ENCODE results near the gene RGS12. TPM values are rescaled to one million over a fixed set of nuclear protein-coding genes. Genes with fewer than 3 reads are reported as not detected.

RGS12 gene
- polyA plus RNA-seq, 2 of the 4 experiments (the other 2 are of a cell fraction), result 7.4 to 8.9 TPM

GRCh38 chr4:3311095-3311372, 18.2 kb downstream of the RGS12 start (continued):
- TF ChIP-seq TP53 (CRISPR knock-in tag; IDR thresholded peaks at IDR 0.05) (no peak), RAD21 (conservative IDR thresholded peaks at IDR 0.05 in 1 of 2, IDR thresholded peaks at IDR 0.05 in 1 of 2) (no peak), JUN (IDR thresholded peaks at IDR 0.05) (no peak), FOSL2 (IDR thresholded peaks at IDR 0.05) (no peak), FOSL2 (CRISPR knock-in tag; IDR thresholded peaks at IDR 0.05) (no peak), BCL3 (IDR thresholded peaks at IDR 0.05) (no peak)

GRCh38 chr4:3311489-3312171, 18.8 kb downstream of the RGS12 start:
- WGBS (ENCODE audit: missing lambda C conversion rate), result 82% methylated on average over 13 of the region's 13 CpGs
- CTCF ChIA-PET, result interaction anchor here (1.4 kb wide), 1 partner anchor 131 kb away, joined by 4 read pairs; the partner anchor contains the start of gene HGFAC
- POLR2A ChIA-PET, result no interaction called here
- FAIRE-seq (no peak), DNase-seq (ENCODE audit: low read depth in 1 of 2, low spot score in 1 of 2) (no peak), ATAC-seq (no peak)
- Histone ChIP-seq H3K27ac (no peak overlapping the region), H3K9me3 (no peaks in the 10 kb centered on the region), H3K4me3 (no peak overlapping the region), H3K4me1 (no peaks in the 10 kb centered on the region), H3K4me2 (no peak overlapping the region)
- no peak for TF ChIP-seq TP53 (CRISPR knock-in tag; IDR thresholded peaks at IDR 0.05)
- TF ChIP-seq CTCF (IDR thresholded peaks at IDR 0.05), result no peak
- no peak for TF ChIP-seq KDM5A (IDR thresholded peaks at IDR 0.05)
- TF ChIP-seq REST (IDR thresholded peaks at IDR 0.05), result no peak
- no peak for TF ChIP-seq HOXB5 (CRISPR knock-in tag; IDR thresholded peaks at IDR 0.05)
- no peak for TF ChIP-seq GATA3 (IDR thresholded peaks at IDR 0.05; ENCODE audit: borderline replicate concordance)

- no peaks in the 10 kb centered on the region for H3K9me3 ChIP-seq
- ATAC-seq, result no peak
- ChIA-PET POLR2A (no interaction called here), CTCF (interaction anchor here (1.4 kb wide), 1 partner anchor 130 kb away, joined by 4 read pairs; the partner anchor contains the start of gene HGFAC)
- no peak for TF ChIP-seq SREBF2 (IDR thresholded peaks at IDR 0.05)
- H3K4me1 ChIP-seq, result no peaks in the 10 kb centered on the region
- no peak for DNase-seq (ENCODE audit: low read depth in 1 of 2, low spot score in 1 of 2)
- H3K27ac ChIP-seq, result no peak overlapping the region
- FAIRE-seq, result no peak
- 89% methylated on average over 7 of the region's 8 CpGs for WGBS (ENCODE audit: missing lambda C conversion rate)
- H3K4me3 ChIP-seq, result no peak overlapping the region
- H3K4me2 ChIP-seq, result no peak overlapping the region
Observed at GRCh38 chr4:3312362-3312761, 19.5 kb downstream of the RGS12 start.

DNA sequence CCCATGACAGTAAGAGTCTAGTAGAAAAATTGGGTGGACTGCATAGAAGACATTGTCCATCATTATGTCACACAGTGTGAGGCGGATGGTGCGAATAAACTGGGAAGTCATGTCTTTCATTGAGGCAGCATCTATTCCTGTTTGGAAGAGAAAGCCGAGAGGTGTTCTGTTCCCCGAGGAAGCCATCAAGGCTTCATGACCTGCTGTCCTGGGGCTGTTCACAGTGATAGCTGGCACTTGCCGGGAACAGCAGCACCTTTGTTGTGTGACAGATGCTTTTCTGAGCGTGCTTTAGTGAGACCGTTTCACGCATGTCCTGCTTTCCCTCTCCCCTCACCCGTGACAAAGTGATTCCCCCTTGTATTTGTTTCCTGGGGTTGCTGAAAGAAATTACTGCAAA, 20.3 kb downstream of the RGS12 start:
- Histone ChIP-seq H3K4me3 (no peak overlapping the region), H3K4me1 (no peaks in the 10 kb centered on the region), H3K4me2 (no peak overlapping the region), H3K27ac (no peak overlapping the region), H3K9me3 (no peaks in the 10 kb centered on the region)
- 95% methylated on average over 9 of the region's 9 CpGs for WGBS (ENCODE audit: missing lambda C conversion rate)
- CTCF ChIA-PET, result no interaction called here
- DNase-seq (ENCODE audit: low read depth in 1 of 2, low spot score in 1 of 2), result no peak
- POLR2A ChIA-PET, result no interaction called here
- ATAC-seq, result no peak
- FAIRE-seq, result no peak
- no peak for TF ChIP-seq FOSB (CRISPR knock-in tag; IDR thresholded peaks at IDR 0.05)
- TF ChIP-seq, protein P1, sequence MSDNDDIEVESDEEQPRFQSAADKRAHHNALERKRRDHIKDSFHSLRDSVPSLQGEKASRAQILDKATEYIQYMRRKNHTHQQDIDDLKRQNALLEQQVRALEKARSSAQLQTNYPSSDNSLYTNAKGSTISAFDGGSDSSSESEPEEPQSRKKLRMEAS (IDR thresholded peaks at IDR 0.05), result no peak
- no peak for TF ChIP-seq EHMT2 (IDR thresholded peaks at IDR 0.05; ENCODE audit: low read depth)
- no peak for TF ChIP-seq CEBPB (IDR thresholded peaks at IDR 0.05)
- TF ChIP-seq GATA3 (IDR thresholded peaks at IDR 0.05; ENCODE audit: borderline replicate concordance), result no peak

Measured in A549 (cell line).